Esophagus squamous epithelium (tissue), 5 donors: Measurements from ENCODE around the gene OGDH. TPM values are rescaled to one million over a fixed set of nuclear protein-coding genes. Genes with fewer than 3 reads are reported as not detected.

ENCODE experiments used
- DNase-seq: peaks from one replicate; lab custom pipeline; 2025; lab: John Stamatoyannopoulos, UW
- H3K27ac ChIP-seq, 4 donors: fragments of 200-600 bp; sonication (generic); one replicate each; pipeline ENCODE4 v1.5.1; 2016 to 2019; ENCODE audit warnings: mild to moderate bottlenecking in 1 of 4
- H3K27me3 ChIP-seq, 4 donors: fragments of 200-600 bp; sonication (generic); 1 replicate in 3 of 4; 2 replicates in 1 of 4; pipeline versions ENCODE4 v1.5.1 to v1.6.0; 2017 to 2021; ENCODE audit warnings: antibody characterized with exemption in 1 of 4
- H3K36me3 ChIP-seq, 3 donors: fragments of 200-600 bp; sonication (generic); one replicate each; pipeline ENCODE4 v1.5.1; 2016 to 2019
- H3K4me1 ChIP-seq, 3 donors: fragments of 200-600 bp; sonication (generic); one replicate each; pipeline ENCODE4 v1.5.1; 2017 to 2019
- H3K4me3 ChIP-seq, 4 donors: fragments of 200-600 bp; sonication (generic); 1 replicate in 3 of 4; 2 replicates in 1 of 4; pipeline ENCODE4 v1.5.1; 2016 to 2019; ENCODE audit warnings: mild to moderate bottlenecking in 2 of 4, moderate library complexity in 1 of 4
- H3K9me3 ChIP-seq, 3 donors: fragments of 200-600 bp; sonication (generic); one replicate each; pipeline ENCODE4 v1.5.1; 2016 to 2019
- CTCF ChIP-seq, 6 experiments: fragments of 450-650 bp in 4 of 6; fragments of 200-600 bp in 2 of 6; sonication (generic) in 2 of 6; IDR thresholded peaks; one replicate each; pipeline ENCODE4 v1.5.1; 2016 to 2019; ENCODE audit warnings: antibody characterized with exemption in 6 of 6, mild to moderate bottlenecking in 4 of 6, moderate library complexity in 4 of 6
- POLR2A ChIP-seq, 4 donors: fragments of 450-650 bp; IDR thresholded peaks; one replicate each; pipeline ENCODE4 v1.6.1; 2017; ENCODE audit warnings: antibody characterized with exemption in 4 of 4, mild to moderate bottlenecking in 4 of 4, moderate library complexity in 3 of 4
- WGBS, 2 donors: methylation state at CpG; one replicate each; pipeline ENCODE4 v1.1.5; 2018; 5-methylcytosine and 5-hydroxymethylcytosine counted together
- intact Hi-C: fragments of 100-400 bp; cut with DNase I; formaldehyde crosslinking; loops from one replicate; pipeline ENCODE4 v1.15.0; 2022
- total RNA-seq, 4 donors: library from RNA; depleted of rRNA; stranded (reverse); fragments of >200 nt; gene quantifications; one replicate each; pipeline ENCODE4 v1.1.0, GENCODE V29; 2016
- donor health status: DM: yes; HTN: yes; CAD: no.

The OGDH gene
- total RNA-seq, 4 donors from 2014 or later = 68.9 to 102 (median 89.5) TPM

DNA sequence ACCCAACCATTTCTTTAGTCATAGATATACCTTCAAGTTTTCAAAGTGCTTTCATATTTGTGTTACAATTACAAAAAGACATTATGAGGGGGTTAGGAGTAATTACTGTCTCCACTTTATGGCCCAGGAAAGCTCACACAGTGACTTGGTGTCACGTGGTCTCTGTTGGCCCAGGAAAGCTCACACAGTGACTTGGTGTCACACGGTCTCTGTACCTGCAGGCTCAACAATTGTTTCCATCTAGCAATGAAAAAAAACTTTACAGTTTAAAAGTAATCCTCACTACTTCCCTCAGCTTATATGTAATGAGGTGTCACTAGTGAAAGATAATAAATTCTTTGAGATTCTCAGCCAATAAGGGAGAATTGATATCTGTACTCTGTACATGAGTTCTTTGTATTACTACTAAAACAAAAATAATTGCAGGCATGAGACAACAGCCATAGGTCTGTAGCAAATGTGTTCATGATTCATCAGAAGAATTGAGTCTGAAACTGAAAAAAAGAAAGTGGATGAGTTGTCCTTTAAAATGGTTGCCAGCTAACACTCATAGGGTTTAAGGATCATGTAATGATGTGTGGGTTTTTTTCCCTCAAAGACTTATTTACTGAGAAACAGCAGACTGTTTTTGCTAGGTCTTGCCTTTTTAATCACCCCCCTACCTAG is 10.9 kb downstream of the OGDH start:
- H3K4me3 ChIP-seq = no peak overlapping the region
- peaks cover 18 to 84% (median 48%) of the 10 kb centered on the region in 3 donors for H3K4me1 ChIP-seq
- WGBS, 2 donors = 50 to 52% methylated on average over 2 of the region's 2 CpGs
- no peaks in the 10 kb centered on the region for H3K27me3 ChIP-seq
- H3K9me3 ChIP-seq = no peaks in the 10 kb centered on the region
- no peaks in the 10 kb centered on the region for H3K36me3 ChIP-seq
- TF ChIP-seq CTCF (IDR thresholded peaks at IDR 0.05) (no peak), POLR2A (IDR thresholded peaks at IDR 0.05) (no peak)
- H3K27ac ChIP-seq = peak overlapping the region in 3 of 4 donors; percentile 25 to 80 (median 79)
- no peak for DNase-seq
- intact Hi-C loops = no loop called here

DNA sequence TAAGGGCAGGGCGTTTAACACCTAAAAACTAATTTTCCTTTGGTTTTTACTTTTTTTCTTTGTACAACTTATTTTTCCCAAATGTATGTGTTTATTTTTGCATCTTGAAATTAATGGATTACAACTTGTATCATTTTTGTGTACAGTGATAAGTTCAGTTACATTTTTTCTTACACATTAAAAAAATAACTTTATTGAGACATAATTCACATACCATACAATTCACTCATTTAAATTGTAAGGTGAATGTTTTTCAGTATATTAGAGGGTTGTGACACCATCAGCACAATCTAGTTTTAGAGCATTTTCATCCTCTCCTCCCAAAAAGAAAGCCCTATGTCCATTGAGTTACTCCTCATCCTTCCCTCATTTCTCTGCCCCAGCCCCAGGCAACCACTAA is 11.6 kb downstream of the OGDH start:
- WGBS, 2 donors = 78 to 92% methylated on average over 1 of the region's 1 CpG
- TF ChIP-seq CTCF (IDR thresholded peaks at IDR 0.05) (no peak), POLR2A (IDR thresholded peaks at IDR 0.05) (no peak)
- no peak overlapping the region for H3K4me3 ChIP-seq
- no peaks in the 10 kb centered on the region for H3K9me3 ChIP-seq
- H3K27ac ChIP-seq = peak overlapping the region in 3 of 4 donors; percentile 51 to 80 (median 79)
- no peak for DNase-seq
- H3K4me1 ChIP-seq = peaks cover 18 to 90% (median 54%) of the 10 kb centered on the region in 3 donors
- intact Hi-C loops = no loop called here
- H3K27me3 ChIP-seq = no peaks in the 10 kb centered on the region
- H3K36me3 ChIP-seq = no peaks in the 10 kb centered on the region

DNA sequence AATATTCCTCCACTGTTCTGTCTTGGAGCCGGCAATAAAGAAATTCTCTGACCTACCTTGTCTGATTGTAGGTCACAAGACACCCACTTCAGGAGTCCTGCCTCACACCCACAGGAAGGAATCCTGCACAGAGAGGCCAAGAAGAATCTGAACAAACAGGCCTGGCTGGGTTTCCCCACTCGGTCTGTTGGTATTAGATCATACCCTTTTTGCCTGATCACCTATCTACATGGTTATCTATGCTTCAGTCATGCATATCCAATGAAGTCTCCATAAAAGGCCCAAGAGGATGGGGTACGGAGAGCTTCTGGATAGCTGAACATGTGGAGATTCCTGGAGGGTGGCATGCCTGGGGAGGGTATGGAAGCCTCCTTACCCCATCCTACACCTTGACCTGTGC is 12.3 kb downstream of the OGDH start:
- peak overlapping the region; percentile 18 to 80 (median 65) for H3K27ac ChIP-seq
- H3K27me3 ChIP-seq = no peaks in the 10 kb centered on the region
- H3K9me3 ChIP-seq = no peaks in the 10 kb centered on the region
- no peak for DNase-seq
- H3K4me3 ChIP-seq = no peak overlapping the region
- peaks cover 18 to 96% (median 56%) of the 10 kb centered on the region in 3 donors for H3K4me1 ChIP-seq
- WGBS, 2 donors = 26 to 31% methylated on average over 3 of the region's 3 CpGs
- no peak for TF ChIP-seq POLR2A (IDR thresholded peaks at IDR 0.05)
- no peaks in the 10 kb centered on the region for H3K36me3 ChIP-seq
- intact Hi-C loops = no loop called here

DNA sequence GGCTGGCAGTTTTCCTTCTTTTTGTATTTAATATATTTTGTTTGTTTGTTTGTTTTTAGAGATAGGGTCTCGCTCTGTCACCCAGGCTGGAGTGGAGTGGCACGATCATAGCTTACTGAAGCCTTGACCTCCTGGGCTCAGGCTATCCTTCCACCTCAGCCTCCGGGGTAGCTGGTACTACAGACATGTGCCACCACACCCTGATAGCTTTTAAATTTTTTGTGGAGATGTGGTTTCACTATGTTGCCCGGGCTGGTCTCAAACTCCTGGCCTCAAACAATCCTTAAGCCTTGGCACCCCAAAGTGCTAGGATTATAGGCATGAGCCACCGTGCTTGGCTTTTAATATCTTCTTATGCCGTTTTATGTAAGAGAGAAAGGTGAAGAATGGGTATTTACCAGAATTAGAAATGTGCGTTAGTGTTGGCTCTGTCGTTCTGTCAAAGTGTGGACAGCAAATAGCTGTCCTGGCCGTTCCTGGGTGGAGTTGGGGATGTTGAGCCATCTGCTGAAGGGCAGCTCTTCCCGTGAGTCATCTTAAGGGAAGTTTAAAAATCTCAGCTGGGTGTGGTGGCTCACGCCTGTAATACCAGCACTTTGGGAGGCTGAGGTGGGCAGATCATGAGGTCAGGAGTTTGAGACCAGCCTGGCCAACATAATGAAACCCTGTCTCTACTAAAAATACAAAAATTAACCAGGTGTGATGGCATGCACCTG is 14.8 kb downstream of the OGDH start:
- intact Hi-C loops = no loop called here
- Histone ChIP-seq H3K4me1 (peaks cover 18 to 81% (median 42%) of the 10 kb centered on the region in 3 donors), H3K27ac (peak overlapping the region; percentile 35 to 75 (median 64)), H3K27me3 (no peaks in the 10 kb centered on the region), H3K36me3 (peaks cover 0 to 23% (median 13%) of the 10 kb centered on the region in 3 donors), H3K4me3 (no peak overlapping the region), H3K9me3 (no peaks in the 10 kb centered on the region)
- no peak for DNase-seq
- WGBS, 2 donors = 69 to 73% methylated on average over 11 of the region's 11 CpGs
- no peak for TF ChIP-seq CTCF (IDR thresholded peaks at IDR 0.05)
- no peak for TF ChIP-seq POLR2A (IDR thresholded peaks at IDR 0.05)

DNA sequence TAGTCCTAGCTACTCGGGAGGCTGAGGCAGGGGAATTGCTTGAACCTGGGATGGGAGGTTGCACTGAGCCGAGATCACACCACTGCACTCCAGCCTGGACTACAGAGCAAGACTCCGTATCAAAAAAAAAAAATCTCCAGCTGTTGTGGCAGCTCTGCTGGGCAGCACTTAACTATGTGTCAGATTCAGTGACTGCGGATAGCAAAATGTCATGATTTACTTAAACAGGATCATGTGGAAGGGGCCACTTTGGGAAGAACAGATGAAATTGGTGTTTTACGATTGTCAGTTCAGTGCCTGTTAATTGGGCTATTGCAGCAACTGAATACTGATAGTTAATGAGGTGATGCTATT is 15.3 kb downstream of the OGDH start:
- H3K27ac ChIP-seq = peak overlapping the region; percentile 35 to 75 (median 64)
- peaks cover 0 to 29% (median 18%) of the 10 kb centered on the region in 3 donors for H3K36me3 ChIP-seq
- TF ChIP-seq POLR2A (IDR thresholded peaks at IDR 0.05) = no peak
- TF ChIP-seq CTCF (IDR thresholded peaks at IDR 0.05) = no peak
- intact Hi-C loops = no loop called here
- H3K27me3 ChIP-seq = no peaks in the 10 kb centered on the region
- peaks cover 21 to 82% (median 42%) of the 10 kb centered on the region in 3 donors for H3K4me1 ChIP-seq
- no peak for DNase-seq
- WGBS, 2 donors = 90 to 96% methylated on average over 5 of the region's 5 CpGs
- H3K4me3 ChIP-seq = no peak overlapping the region
- H3K9me3 ChIP-seq = no peaks in the 10 kb centered on the region
